ENCODE data around the gene ADORA2B.

Gene ADORA2B

DNA sequence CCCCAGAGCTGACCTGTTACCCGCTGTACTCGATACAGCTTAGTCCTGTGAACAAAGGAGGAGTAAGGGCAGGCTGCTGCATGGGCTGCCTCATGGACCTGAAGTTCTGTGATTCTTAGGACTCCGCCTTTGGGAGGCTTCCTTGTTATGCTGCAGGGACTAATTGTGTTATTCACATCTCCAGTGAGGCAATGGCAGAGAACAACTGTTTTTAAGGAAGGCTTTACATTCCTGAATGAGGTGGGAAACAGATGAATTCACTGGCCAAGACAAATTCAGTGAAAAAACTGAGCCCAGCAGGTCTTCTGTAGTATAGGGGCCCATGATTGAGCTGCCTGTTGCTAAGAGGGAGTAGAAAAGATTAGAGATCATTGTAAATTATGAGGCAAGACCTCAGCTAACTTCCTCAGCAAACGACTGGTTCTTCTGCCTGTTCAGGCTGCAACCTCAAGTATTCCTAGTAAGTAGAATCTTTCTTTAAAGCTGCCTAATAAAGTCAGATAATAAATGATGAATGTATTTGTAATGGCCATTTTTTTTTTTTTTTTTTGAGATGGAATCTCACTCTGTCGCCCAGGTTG, 26.3 kb downstream of the ADORA2B start:
- H3K9ac ChIP-seq (ENCODE audit: low read length): no peak overlapping the region
- H3K4me3 ChIP-seq (ENCODE audit: insufficient read depth, low read length, poor library complexity, severe bottlenecking): no peak overlapping the region
- no peak overlapping the region for H2AFZ ChIP-seq (ENCODE audit: low read depth, low read length, severe bottlenecking)
- H3K4me2 ChIP-seq (ENCODE audit: low read depth, low read length, poor library complexity, severe bottlenecking): no peak overlapping the region
- H3K9me2 ChIP-seq (replicated peaks; ENCODE audit: insufficient read depth, low read length): no peaks in the 10 kb centered on the region
- no peaks in the 10 kb centered on the region for H3K79me2 ChIP-seq (ENCODE audit: insufficient read depth, low read length)
- H3F3A ChIP-seq (ENCODE audit: insufficient read depth): no peaks in the 10 kb centered on the region
- no peaks in the 10 kb centered on the region for H3K27me3 ChIP-seq (ENCODE audit: low read length)
- TF ChIP-seq, protein P1, sequence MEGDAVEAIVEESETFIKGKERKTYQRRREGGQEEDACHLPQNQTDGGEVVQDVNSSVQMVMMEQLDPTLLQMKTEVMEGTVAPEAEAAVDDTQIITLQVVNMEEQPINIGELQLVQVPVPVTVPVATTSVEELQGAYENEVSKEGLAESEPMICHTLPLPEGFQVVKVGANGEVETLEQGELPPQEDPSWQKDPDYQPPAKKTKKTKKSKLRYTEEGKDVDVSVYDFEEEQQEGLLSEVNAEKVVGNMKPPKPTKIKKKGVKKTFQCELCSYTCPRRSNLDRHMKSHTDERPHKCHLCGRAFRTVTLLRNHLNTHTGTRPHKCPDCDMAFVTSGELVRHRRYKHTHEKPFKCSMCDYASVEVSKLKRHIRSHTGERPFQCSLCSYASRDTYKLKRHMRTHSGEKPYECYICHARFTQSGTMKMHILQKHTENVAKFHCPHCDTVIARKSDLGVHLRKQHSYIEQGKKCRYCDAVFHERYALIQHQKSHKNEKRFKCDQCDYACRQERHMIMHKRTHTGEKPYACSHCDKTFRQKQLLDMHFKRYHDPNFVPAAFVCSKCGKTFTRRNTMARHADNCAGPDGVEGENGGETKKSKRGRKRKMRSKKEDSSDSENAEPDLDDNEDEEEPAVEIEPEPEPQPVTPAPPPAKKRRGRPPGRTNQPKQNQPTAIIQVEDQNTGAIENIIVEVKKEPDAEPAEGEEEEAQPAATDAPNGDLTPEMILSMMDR (IDR thresholded peaks at IDR 0.05; ENCODE audit: insufficient read depth, low read length, poor library complexity, severe bottlenecking): no peak
- TF ChIP-seq EZH2phosphoT487 (conservative IDR thresholded peaks at IDR 0.05; ENCODE audit: low read length): no peak
- no peak overlapping the region for H3K27ac ChIP-seq (ENCODE audit: low read depth, low read length)
- no peaks in the 10 kb centered on the region for H4K20me1 ChIP-seq (ENCODE audit: low read depth, low read length)
- H3K9me3 ChIP-seq (ENCODE audit: insufficient read depth, low read length): no peaks in the 10 kb centered on the region
- no peaks in the 10 kb centered on the region for H3K36me3 ChIP-seq (ENCODE audit: low read length)

DNA sequence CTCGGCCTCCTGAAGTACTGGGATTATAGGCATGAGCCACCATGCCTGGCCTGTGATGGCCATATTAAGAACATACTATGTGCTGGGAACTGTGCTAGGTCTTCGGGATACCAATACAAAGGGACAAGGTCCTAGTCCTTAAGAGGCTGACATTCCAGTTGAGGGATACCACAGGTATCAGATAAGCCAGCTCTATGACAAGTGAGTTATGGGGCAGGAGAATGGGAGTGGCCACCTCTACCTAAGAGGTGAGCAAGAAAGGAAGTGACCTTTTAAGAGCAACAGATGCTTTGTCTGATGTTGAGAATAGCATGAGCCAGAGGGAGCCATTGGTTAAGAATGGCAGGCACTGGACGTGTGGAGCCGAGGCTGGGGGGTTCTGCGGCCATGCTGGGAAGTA, 27.0 kb downstream of the ADORA2B start:
- no peak for TF ChIP-seq EZH2phosphoT487 (conservative IDR thresholded peaks at IDR 0.05; ENCODE audit: low read length)
- TF ChIP-seq, protein P1 (IDR thresholded peaks at IDR 0.05; ENCODE audit: insufficient read depth, low read length, poor library complexity, severe bottlenecking): no peak
- Histone ChIP-seq H4K20me1 (ENCODE audit: low read depth, low read length) (no peaks in the 10 kb centered on the region), H3K4me2 (ENCODE audit: low read depth, low read length, poor library complexity, severe bottlenecking) (no peak overlapping the region), H3K4me3 (ENCODE audit: insufficient read depth, low read length, poor library complexity, severe bottlenecking) (no peak overlapping the region), H3K9me2 (replicated peaks; ENCODE audit: insufficient read depth, low read length) (no peaks in the 10 kb centered on the region), H3K9me3 (ENCODE audit: insufficient read depth, low read length) (no peaks in the 10 kb centered on the region), H3K36me3 (ENCODE audit: low read length) (no peaks in the 10 kb centered on the region), H3K79me2 (ENCODE audit: insufficient read depth, low read length) (no peaks in the 10 kb centered on the region), H3F3A (ENCODE audit: insufficient read depth) (no peaks in the 10 kb centered on the region), H3K27me3 (ENCODE audit: low read length) (no peaks in the 10 kb centered on the region), H3K9ac (ENCODE audit: low read length) (no peak overlapping the region), H3K27ac (ENCODE audit: low read depth, low read length) (no peak overlapping the region), H2AFZ (ENCODE audit: low read depth, low read length, severe bottlenecking) (no peak overlapping the region)

DNA sequence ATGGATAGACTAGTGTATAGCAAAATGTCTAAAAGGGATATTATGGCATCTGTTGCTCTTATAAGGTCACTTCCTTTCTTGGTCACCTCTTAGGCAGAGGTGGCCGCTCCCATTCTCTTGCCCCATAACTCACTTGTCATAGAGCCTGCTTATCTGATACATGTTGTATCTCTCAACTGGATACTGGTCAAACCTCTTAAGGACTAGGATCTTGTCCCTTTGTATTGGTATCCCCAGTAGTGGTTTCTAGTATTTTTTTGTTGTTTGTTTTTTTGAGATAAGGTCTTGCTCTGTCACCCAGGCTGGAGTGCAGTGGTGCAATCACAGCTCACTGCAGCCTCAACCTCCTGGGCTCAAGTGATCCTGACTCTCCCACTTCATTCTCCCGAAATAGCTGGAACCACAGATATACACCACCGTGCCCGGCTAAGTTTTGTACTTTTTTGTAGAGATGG, 27.6 kb downstream of the ADORA2B start:
- Histone ChIP-seq H3K27ac (ENCODE audit: low read depth, low read length) (no peak overlapping the region), H3F3A (ENCODE audit: insufficient read depth) (no peaks in the 10 kb centered on the region), H3K9ac (ENCODE audit: low read length) (no peak overlapping the region), H3K27me3 (ENCODE audit: low read length) (no peaks in the 10 kb centered on the region), H3K4me2 (ENCODE audit: low read depth, low read length, poor library complexity, severe bottlenecking) (no peak overlapping the region), H4K20me1 (ENCODE audit: low read depth, low read length) (no peaks in the 10 kb centered on the region), H2AFZ (ENCODE audit: low read depth, low read length, severe bottlenecking) (no peak overlapping the region), H3K36me3 (ENCODE audit: low read length) (no peaks in the 10 kb centered on the region), H3K4me3 (ENCODE audit: insufficient read depth, low read length, poor library complexity, severe bottlenecking) (no peak overlapping the region), H3K79me2 (ENCODE audit: insufficient read depth, low read length) (no peaks in the 10 kb centered on the region), H3K9me3 (ENCODE audit: insufficient read depth, low read length) (no peaks in the 10 kb centered on the region), H3K9me2 (replicated peaks; ENCODE audit: insufficient read depth, low read length) (no peaks in the 10 kb centered on the region)
- TF ChIP-seq, protein P1 (IDR thresholded peaks at IDR 0.05; ENCODE audit: insufficient read depth, low read length, poor library complexity, severe bottlenecking): no peak
- no peak for TF ChIP-seq EZH2phosphoT487 (conservative IDR thresholded peaks at IDR 0.05; ENCODE audit: low read length)

Data from SU-DHL-6 (cell line).